Measurements from ENCODE around the gene CRYGC.

Gene CRYGC

GRCh38 chr2:208093128-208093527 is 36.5 kb downstream of the CRYGC start:
- no peak for DNase-seq (ENCODE audit: low read depth)

GRCh38 chr2:208092093-208092832 is 37.4 kb downstream of the CRYGC start:
- DNase-seq (ENCODE audit: low read depth) = no peak

- DNase-seq (ENCODE audit: low read depth) = no peak
Observed at GRCh38 chr2:208090420-208090819, 39.2 kb downstream of the CRYGC start.

DNA sequence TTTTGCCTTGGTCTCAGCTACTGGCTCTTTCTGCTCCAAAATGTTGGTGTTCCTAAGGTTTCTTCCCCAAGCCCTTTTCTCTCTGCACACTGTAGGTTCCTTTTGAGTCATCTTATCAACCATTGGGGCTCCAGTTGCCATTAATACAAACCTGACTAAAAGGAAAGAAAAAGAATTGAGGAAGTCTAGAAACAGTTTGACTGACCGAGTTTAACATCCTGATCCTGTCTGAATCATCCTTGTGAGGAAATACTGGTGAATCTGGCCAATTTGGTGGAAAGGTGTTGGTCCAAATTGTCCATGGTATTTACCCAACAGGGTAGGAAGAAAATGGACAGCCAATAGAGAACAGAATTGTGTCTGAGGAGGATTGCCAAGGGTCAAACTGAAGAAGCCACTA is 43.6 kb downstream of the CRYGC start:
- no peak for DNase-seq (ENCODE audit: low read depth)

GRCh38 chr2:208083807-208084206 is 45.8 kb downstream of the CRYGC start:
- no peak for DNase-seq (ENCODE audit: low read depth)
